GM19023 (cell line): ENCODE data around the gene ATP5F1A.

ENCODE experiments used
- ATAC-seq: cut with Tn5 transposase; IDR thresholded peaks from one replicate; pipeline ENCODE4 v1.9.1; 2021; ENCODE audit warnings: mild to moderate bottlenecking, moderate library complexity; ENCODE audit not compliant: unreplicated experiment

Gene ATP5F1A

GRCh38 chr18:46073474-46074331 is 24.4 kb downstream of the ATP5F1A start:
- no peak for ATAC-seq

DNA sequence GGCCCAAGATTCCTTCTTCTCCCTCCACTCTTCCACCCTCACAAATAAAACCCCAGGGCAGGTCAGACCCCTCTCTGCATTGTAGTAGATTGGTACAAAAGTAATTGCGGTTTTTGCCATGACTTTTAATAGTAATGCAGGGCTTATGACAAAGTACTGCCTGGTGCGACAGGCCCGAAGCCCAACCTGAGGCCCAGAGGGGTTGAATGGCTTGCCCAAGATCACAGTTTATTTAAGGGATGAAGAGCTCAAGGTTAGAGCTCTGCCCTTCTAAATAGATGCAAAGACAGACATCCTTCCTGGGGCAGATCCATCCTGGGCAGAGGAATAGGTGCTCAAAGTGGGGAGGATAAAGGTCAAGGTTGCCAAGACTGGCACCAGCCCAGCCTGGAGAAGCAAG is 25.1 kb downstream of the ATP5F1A start:
- no peak for ATAC-seq

GRCh38 chr18:46072376-46072867 is 25.7 kb downstream of the ATP5F1A start:
- ATAC-seq, result no peak

DNA sequence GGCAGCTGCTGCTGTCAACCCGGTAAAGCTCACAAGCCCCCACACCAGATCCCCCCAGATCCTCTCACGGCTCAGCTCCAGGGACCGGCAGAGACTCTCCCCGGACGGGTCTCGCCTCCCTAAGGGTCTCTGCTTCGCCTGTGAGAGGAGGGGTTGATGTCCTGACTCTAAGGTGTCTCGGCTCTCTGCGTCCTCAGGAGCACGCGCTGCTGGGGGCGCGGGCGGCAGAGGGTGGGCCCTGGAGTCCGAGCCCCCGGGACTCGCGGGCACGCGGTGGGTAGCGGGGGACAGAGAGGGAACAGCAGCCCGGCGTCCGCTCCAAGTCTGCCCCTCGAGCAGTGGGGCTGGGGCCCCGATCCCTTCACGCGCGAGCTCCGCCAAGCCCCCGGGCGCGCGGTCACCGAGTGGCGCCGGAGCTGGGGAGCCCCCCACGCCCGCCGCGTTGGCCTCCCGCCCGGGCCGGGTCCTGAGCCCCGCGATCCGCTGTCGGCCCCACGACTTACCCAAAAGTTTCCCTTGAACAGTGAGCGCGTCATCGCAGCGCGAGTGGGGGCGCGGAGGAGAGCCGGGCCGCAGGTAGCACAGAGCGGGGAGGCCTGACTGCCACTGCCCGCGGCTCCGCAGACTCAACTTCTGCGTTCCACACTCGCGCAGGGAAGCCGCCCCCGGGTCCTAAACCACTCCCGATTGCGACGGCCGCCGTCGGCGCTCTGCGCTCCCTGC is 26.3 kb downstream of the ATP5F1A start, which contains the start of gene PSTPIP2:
Gene PSTPIP2 (minus strand): TSS at position 608 of the 723 bp plus-strand sequence. CDS start 72 bp downstream, at position 536.
- peak; percentile 72 for ATAC-seq

GRCh38 chr18:46070815-46071652 is 27.1 kb downstream of the ATP5F1A start:
- no peak for ATAC-seq

DNA sequence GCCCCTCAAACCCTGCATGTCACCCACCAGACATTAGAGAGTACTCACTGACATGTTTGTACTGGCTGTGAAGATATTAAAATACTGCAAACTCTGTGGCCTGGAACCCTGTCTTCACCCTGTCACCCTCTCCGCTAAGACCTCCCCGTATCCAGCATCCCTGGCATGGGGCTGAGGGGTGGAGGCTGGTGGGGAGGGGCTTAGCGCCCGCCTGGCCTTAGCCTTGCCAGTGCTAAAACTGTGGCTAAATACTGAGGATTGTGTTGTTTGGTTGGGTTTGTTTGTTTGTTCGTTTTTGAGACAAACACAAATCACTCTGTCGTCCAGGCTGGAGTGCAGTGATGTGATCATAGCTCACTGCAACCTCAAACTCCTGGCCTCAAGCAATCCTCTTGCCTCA is 27.9 kb downstream of the ATP5F1A start:
- no peak for ATAC-seq

DNA sequence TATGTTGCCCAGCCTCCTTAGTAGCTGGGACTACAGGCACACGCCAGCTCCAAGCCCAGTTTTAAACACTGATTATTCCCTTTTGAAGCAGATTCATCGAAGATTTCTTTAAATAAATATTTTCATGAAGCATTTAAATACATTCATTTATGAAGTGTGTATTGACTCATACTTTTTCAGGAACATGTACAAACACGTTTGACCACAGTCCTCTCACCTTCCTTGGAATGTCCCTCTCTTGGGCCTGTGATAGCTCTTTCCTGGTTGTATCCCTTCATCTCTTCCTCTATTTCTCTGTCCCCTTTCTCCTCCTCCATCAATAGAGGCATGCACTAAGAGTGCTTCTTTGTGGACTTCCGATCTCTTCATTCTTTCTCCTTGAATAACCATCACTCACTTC is 28.6 kb downstream of the ATP5F1A start:
- no peak for ATAC-seq

- ATAC-seq, result no peak
Measured at GRCh38 chr18:46068763-46069162, 29.3 kb downstream of the ATP5F1A start.

DNA sequence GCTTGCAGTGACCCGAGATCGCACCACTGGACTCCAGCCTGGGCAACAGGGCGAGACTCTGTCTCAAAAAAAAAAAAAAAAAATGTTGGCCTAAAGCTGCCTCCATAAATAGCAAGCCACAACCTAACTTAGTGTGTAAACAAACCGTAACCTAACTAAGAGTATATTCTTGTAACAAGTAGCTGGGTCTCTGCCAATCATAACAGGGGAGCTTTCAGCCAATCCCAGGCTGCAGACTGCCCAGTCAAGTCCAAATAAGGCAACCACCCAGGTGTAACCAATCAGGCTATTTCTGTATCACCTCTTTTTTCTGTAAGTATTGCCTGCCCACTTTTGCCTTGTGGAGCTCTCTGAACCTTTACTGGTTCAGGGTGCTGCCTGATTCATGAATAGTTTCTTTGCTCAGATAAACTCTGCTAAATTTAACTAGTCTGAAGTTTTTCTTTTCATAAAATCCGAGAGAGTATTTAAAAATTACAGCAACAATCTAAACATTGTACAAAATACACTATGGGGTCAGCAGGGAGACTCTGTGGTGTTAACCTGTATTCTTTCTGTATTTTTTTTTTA is 30.6 kb downstream of the ATP5F1A start:
- ATAC-seq, result no peak

- ATAC-seq, result no peak
Measured at GRCh38 chr18:46062781-46063180, 35.3 kb downstream of the ATP5F1A start.

- ATAC-seq, result no peak
Measured at GRCh38 chr18:46061796-46062195, 36.3 kb downstream of the ATP5F1A start.

DNA sequence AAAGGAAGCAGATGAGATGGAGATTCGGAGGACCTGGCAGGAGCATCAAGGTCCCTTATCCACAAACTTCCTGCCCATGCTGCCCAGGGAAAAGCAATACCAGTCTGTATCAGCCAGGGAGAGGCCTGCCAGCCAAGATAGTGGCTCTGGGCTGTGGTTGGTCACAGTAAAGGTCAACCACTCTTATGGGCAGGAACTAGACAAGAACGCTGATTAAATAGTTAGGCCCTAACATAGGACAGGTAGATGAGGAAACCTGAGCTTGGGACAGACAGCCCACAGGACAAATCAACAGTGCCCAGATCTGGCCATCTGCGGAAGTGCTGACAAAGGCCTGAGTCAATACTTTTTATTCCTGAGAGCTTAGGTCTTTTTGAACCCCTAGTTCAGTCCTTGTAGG is 36.7 kb downstream of the ATP5F1A start:
- ATAC-seq, result no peak

- ATAC-seq, result no peak
Measured at GRCh38 chr18:46060359-46060841, 37.7 kb downstream of the ATP5F1A start.

GRCh38 chr18:46055838-46056230 is 42.3 kb downstream of the ATP5F1A start:
- ATAC-seq, result no peak

DNA sequence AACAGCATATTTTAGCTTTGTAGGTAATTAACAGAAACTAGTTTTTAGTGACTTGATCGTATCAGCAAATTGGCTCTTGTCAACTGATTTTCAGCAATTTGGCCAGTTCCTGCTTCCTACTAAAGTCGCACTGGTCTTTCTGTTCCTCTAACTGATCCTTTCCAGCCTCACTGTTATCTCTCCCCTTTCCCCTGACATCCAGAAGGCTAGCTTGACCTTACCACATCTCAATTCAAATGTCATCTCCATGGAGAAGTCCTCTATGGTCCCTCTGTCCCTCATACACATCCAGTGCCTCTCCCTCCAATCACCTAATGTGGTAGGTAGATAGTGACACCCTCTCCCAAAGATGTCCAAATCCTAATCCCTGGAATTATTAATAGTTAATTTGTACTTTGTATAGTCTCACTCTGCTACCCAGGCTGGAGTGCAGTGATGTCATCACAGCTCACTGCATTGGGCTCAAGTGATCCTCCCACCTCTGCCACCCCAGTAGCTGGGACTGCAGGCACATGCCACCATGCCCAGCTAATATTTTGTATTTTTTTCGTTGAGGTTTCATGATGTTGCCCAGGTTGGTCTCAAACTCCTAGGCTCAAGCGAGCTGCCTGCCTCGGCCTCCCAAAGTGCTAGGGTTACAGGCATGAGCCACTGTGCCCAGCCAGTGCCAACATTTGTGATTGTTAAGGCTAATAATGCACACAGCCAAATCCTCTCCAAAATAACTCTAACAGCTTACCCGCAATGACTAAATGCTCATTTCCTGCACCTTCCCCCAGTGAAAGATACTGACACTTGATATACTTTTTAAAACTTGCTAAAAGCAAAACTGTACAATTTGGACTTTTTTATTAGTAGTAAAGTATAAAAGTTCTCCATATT is 42.9 kb downstream of the ATP5F1A start:
- ATAC-seq, result no peak

GRCh38 chr18:46053368-46054095 is 44.6 kb downstream of the ATP5F1A start:
- no peak for ATAC-seq

- ATAC-seq, result no peak
Measured at GRCh38 chr18:46051731-46052461, 46.2 kb downstream of the ATP5F1A start.

DNA sequence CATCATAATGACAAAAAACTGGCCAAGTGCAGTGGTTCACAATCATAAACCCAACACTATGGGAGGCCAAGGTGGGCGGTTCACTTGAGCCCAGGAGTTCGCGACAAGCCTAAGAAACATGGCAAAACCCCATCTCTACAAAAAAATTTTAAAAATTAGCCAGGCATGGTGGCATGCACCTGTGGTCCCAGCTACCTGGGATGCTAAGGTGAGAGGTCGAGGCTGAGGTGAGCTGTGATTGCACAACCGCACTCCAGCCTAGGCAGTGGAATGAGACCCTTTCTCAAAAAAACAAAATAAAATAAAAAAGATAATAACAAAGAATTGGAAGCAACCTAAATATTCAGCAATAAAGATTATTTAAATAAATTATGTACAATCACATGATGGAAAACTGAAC is 47.8 kb downstream of the ATP5F1A start:
- ATAC-seq, result no peak
